HCT116 (cell line): ENCODE measurements around the gene SUGCT. TPM values are rescaled to one million over a fixed set of nuclear protein-coding genes. Genes with fewer than 3 reads are reported as not detected.
"Not testable (repeated sequence)": the region's sequence is repeated elsewhere in the genome, so short reads cannot be mapped to it uniquely, and the experiment has no call there.

Experiments
- ATAC-seq: fragments of 200-7000 bp; cut with Tn5 transposase; 2 replicates; pipeline ENCODE4 v1.9.1; 2020; ENCODE audit warnings: mild to moderate bottlenecking, moderate library complexity
- BruUV-seq: library from RNA; stranded (reverse); fragments of 400-500 nt; replicated peaks from 2 replicates; lab custom pipeline; 2021; lab: Mats Ljungman, UMichigan
- CTCF ChIA-PET: fragments of 300-600 bp; sonication (Branson Sonifier 250); formaldehyde crosslinking; loops from one replicate; lab custom pipeline; 2021; ENCODE audit warnings: antibody characterized with exemption; lab: Charles Lee
- POLR2A ChIA-PET: fragments of 300-600, 350-600 bp; sonication (Branson Sonifier 250); formaldehyde crosslinking; loops from one replicate; lab custom pipeline; 2021; ENCODE audit warnings: antibody characterized with exemption; lab: Charles Lee
- RAD21 ChIA-PET, 2 experiments: fragments of 300-600 bp; sonication (Branson Sonifier 250); formaldehyde crosslinking; loops; one replicate each; lab custom pipeline; 2023; ENCODE audit warnings: low total read pairs in 2 of 2; ENCODE audit not compliant: uncharacterized antibody in 2 of 2, unreplicated experiment in 2 of 2, low non-redundant PET in 1 of 2; lab: Charles Lee
- DNase-seq: peaks from one replicate; pipeline ENCODE4 v3.0.0-alpha.2; 2010; ENCODE audit warnings: low read depth, low spot score
- H2AFZ ChIP-seq: fragments of 200-600 bp; shearing (Covaris generic), sonication (generic); 2 replicates; pipeline ENCODE4 v1.6.1; 2017; ENCODE audit warnings: low read depth, mixed run types, mixed read lengths, antibody characterized with exemption, low read length; ENCODE audit not compliant: poor library complexity, severe bottlenecking
- H3K27ac ChIP-seq: 2 replicates; pipeline ENCODE4 v1.5.1; 2012; ENCODE audit warnings: low read depth, low read length
- H3K27me3 ChIP-seq: fragments of 200-600 bp; sonication (generic); 2 replicates; pipeline ENCODE4 v1.6.1; 2016; ENCODE audit warnings: mixed run types, low read length, mixed read lengths; ENCODE audit not compliant: insufficient read depth
- H3K36me3 ChIP-seq, 2 experiments: fragments of 200-500 bp in 1 of 2; fragments of 200-600 bp in 1 of 2; sonication (Bioruptor generic) in 1 of 2; sonication (generic) in 1 of 2; 2 replicates each; pipeline versions ENCODE4 v1.5.1 to v1.6.1; 2014 to 2016; ENCODE audit warnings: low read length in 2 of 2, inconsistent platforms in 1 of 2, mixed read lengths in 1 of 2, mixed run types in 1 of 2; ENCODE audit not compliant: insufficient read depth in 2 of 2, control insufficient read depth in 1 of 2
- H3K4me1 ChIP-seq, 2 experiments: fragments of 200-600 bp in 1 of 2; sonication (generic) in 1 of 2; 2 replicates each; pipeline versions ENCODE4 v1.5.1 to v1.6.1; 2012 to 2017; ENCODE audit warnings: low read length in 2 of 2, inconsistent platforms in 1 of 2, mild to moderate bottlenecking in 1 of 2, mixed read lengths in 1 of 2, mixed run types in 1 of 2, moderate library complexity in 1 of 2; ENCODE audit not compliant: insufficient read depth in 2 of 2, control insufficient read depth in 1 of 2
- H3K4me2 ChIP-seq: fragments of 200-600 bp; sonication (generic); 2 replicates; pipeline ENCODE4 v1.6.1; 2017; ENCODE audit warnings: mixed run types, low read length, mixed read lengths
- H3K4me3 ChIP-seq, 2 experiments: fragments of 200-600 bp in 1 of 2; sonication (generic) in 1 of 2; replicated peaks in 1 of 2; 2 replicates each; pipeline ENCODE4 v1.5.1; 2011 to 2016; ENCODE audit warnings: low read length in 2 of 2, control low read depth in 1 of 2, low read depth in 1 of 2, mild to moderate bottlenecking in 1 of 2, mixed read lengths in 1 of 2, mixed run types in 1 of 2
- H3K79me2 ChIP-seq: fragments of 200-600 bp; sonication (generic); 2 replicates; pipeline ENCODE4 v1.6.1; 2017; ENCODE audit warnings: mild to moderate bottlenecking, mixed run types, low read length, moderate library complexity, mixed read lengths; ENCODE audit not compliant: insufficient read depth
- H3K9ac ChIP-seq: fragments of 200-600 bp; sonication (generic); 2 replicates; pipeline ENCODE4 v1.6.1; 2016; ENCODE audit warnings: low read length, mixed read lengths
- H3K9me2 ChIP-seq: fragments of 200-600 bp; sonication (generic), shearing (Covaris generic); 2 replicates; pipeline ENCODE4 v1.6.1; 2017; ENCODE audit warnings: mixed run types, mild to moderate bottlenecking, moderate library complexity; ENCODE audit not compliant: insufficient read depth
- H3K9me3 ChIP-seq, 2 experiments: fragments of 200-500 bp in 1 of 2; fragments of 200-600 bp in 1 of 2; sonication (Bioruptor generic) in 1 of 2; sonication (generic) in 1 of 2; 2 replicates each; pipeline ENCODE4 v1.6.1; 2014 to 2017; ENCODE audit warnings: low read length in 2 of 2, mixed read lengths in 2 of 2, inconsistent platforms in 1 of 2, low read depth in 1 of 2, mild to moderate bottlenecking in 1 of 2, mixed run types in 1 of 2, moderate library complexity in 1 of 2; ENCODE audit not compliant: control insufficient read depth in 1 of 2, insufficient read depth in 1 of 2
- H4K20me1 ChIP-seq: fragments of 200-600 bp; sonication (generic), shearing (Covaris generic); 2 replicates; pipeline ENCODE4 v1.6.1; 2017; ENCODE audit warnings: mixed run types, mild to moderate bottlenecking, moderate library complexity; ENCODE audit not compliant: insufficient read depth
- EGR1 ChIP-seq: IDR thresholded peaks from 2 replicates; pipeline ENCODE4 v1.6.1; 2012; ENCODE audit warnings: low read depth
- FOSL1 ChIP-seq: IDR thresholded peaks from 2 replicates; pipeline ENCODE4 v1.6.1; 2012; ENCODE audit warnings: low read depth
- JUND ChIP-seq: IDR thresholded peaks from 2 replicates; pipeline ENCODE4 v1.6.1; 2012
- SP1 ChIP-seq: IDR thresholded peaks from 2 replicates; pipeline ENCODE4 v1.6.1; 2012; ENCODE audit warnings: low read depth
- intact Hi-C: fragments of 100-400 bp; cut with micrococcal nuclease; formaldehyde crosslinking; loops from 2 replicates; pipeline ENCODE4 v1.10.0; 2022
- total RNA-seq: library from RNA; stranded (reverse); gene quantifications from one replicate; pipeline ENCODE4 v1.2.1, GENCODE V29; 2021; ENCODE audit not compliant: unreplicated experiment

The SUGCT gene
- total RNA-seq, 1 experiment from 2014 or later, result 4.4 TPM

DNA sequence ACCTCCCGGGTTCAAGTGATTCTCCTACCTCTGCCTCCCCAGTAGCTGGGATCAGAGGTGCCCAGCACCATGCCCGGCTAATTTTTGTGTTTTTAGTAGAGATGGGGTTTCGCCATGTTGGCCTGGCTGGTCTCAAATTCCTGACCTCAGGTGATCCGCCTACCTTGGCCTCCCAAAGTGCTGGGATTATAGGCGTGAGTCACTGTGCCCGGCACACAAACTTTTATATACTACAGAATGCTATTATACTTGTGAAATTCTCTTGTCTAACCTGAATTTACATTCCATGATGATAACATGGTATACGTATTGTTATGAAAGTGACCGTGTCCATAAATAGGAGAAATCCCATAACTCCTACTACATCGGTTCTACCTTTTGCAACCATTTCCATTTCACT lies 17.6 kb upstream of the SUGCT start:
- RAD21 ChIA-PET, intact Hi-C loops: not testable (repeated sequence)

GRCh38 chr7:40118201-40118600 lies 16.6 kb upstream of the SUGCT start:
- CTCF ChIA-PET, H3K9me2 ChIP-seq, RAD21 ChIA-PET, H2AFZ ChIP-seq, H3K9ac ChIP-seq, H3K36me3 ChIP-seq, BruUV-seq, H3K27ac ChIP-seq, H3K27me3 ChIP-seq, DNase-seq, H3K79me2 ChIP-seq, H3K9me3 ChIP-seq, H3K4me3 ChIP-seq, H4K20me1 ChIP-seq, ATAC-seq, POLR2A ChIA-PET, intact Hi-C loops: not testable (repeated sequence)
- Histone ChIP-seq H3K4me2 (peak overlapping the region; percentile 69; the same call in 1 of the 2 replicates), H3K4me1 (peaks cover 17 to 43% of the 10 kb centered on the region in 2 experiments)

More for the DNA sequence above, 17.6 kb upstream of the SUGCT start:
- CTCF ChIA-PET, H3K36me3 ChIP-seq, H3K79me2 ChIP-seq, H3K9me3 ChIP-seq, H3K9me2 ChIP-seq, H3K27me3 ChIP-seq, POLR2A ChIA-PET, BruUV-seq, H2AFZ ChIP-seq, H4K20me1 ChIP-seq: not testable (repeated sequence)
- Histone ChIP-seq H3K4me2 (peak overlapping the region; percentile 69), H3K4me3 (peak overlapping the region; percentile 0 to 37; a peak in 3 of 4 replicates), H3K4me1 (peaks cover 17 to 43% of the 10 kb centered on the region in 2 experiments), H3K9ac (peak overlapping the region; percentile 26), H3K27ac (peak overlapping the region; percentile 77)
- peak; percentile 13 for DNase-seq
- peak; percentile 52 for TF ChIP-seq JUND
- peak; percentile 60 for TF ChIP-seq SP1
- peak; percentile 59 for TF ChIP-seq FOSL1
- TF ChIP-seq EGR1, result peak; percentile 53
- peak; percentile 81 for ATAC-seq
